ENCODE data around the gene HOXA9. TPM values are rescaled to one million over a fixed set of nuclear protein-coding genes. Genes with fewer than 3 reads are reported as not detected.

HOXA9 gene
- total RNA-seq, 4 donors from 2014 or later, result 0.54 to 0.89 TPM; not detected in 2

- peaks cover 100% of the 10 kb centered on the region for H3K27me3 ChIP-seq
- H3K4me3 ChIP-seq, result no peak overlapping the region
Observed at GRCh38 chr7:27203964-27204594, 38.7 kb upstream of the HOXA9 start.

GRCh38 chr7:27203365-27203953 is 38.1 kb upstream of the HOXA9 start:
- TF ChIP-seq EP300 (IDR thresholded peaks at IDR 0.05), result no peak
- TF ChIP-seq CTCF (IDR thresholded peaks at IDR 0.05), result no peak
- no peak for TF ChIP-seq POLR2AphosphoS5 (IDR thresholded peaks at IDR 0.05)
- no peak for TF ChIP-seq POLR2A (IDR thresholded peaks at IDR 0.05)
- no peaks in the 10 kb centered on the region for H3K9me3 ChIP-seq
- H3K27me3 ChIP-seq, result peaks cover 100% of the 10 kb centered on the region
- no peak for ATAC-seq
- H3K4me3 ChIP-seq, result no peak overlapping the region
- WGBS, 2 donors (ENCODE audit: low coverage in 1 of 2), result 12 to 22% methylated on average over 7 of the region's 10 CpGs
- H3K4me1 ChIP-seq, result peaks cover 0 to 56% (median 13%) of the 10 kb centered on the region in 3 donors
- H3K36me3 ChIP-seq, result no peaks in the 10 kb centered on the region
- H3K27ac ChIP-seq, result no peak overlapping the region

More at GRCh38 chr7:27203964-27204594, 38.7 kb upstream of the HOXA9 start:
- H3K27ac ChIP-seq, result no peak overlapping the region
- no peak for TF ChIP-seq CTCF (IDR thresholded peaks at IDR 0.05)
- no peak for TF ChIP-seq POLR2A (IDR thresholded peaks at IDR 0.05)
- TF ChIP-seq EP300 (IDR thresholded peaks at IDR 0.05), result no peak
- no peak for TF ChIP-seq POLR2AphosphoS5 (IDR thresholded peaks at IDR 0.05)
- WGBS, 2 donors (ENCODE audit: low coverage in 1 of 2), result 15 to 23% methylated on average over 4 of the region's 4 CpGs
- no peak for ATAC-seq
- no peaks in the 10 kb centered on the region for H3K36me3 ChIP-seq
- H3K9me3 ChIP-seq, result no peaks in the 10 kb centered on the region
- peaks cover 0 to 50% (median 11%) of the 10 kb centered on the region in 3 donors for H3K4me1 ChIP-seq

- H3K9me3 ChIP-seq, result no peaks in the 10 kb centered on the region
- ATAC-seq, result no peak
- no peak overlapping the region for H3K27ac ChIP-seq
- H3K27me3 ChIP-seq, result peaks cover 100% of the 10 kb centered on the region
- no peaks in the 10 kb centered on the region for H3K36me3 ChIP-seq
- TF ChIP-seq CTCF (IDR thresholded peaks at IDR 0.05) (no peak), EP300 (IDR thresholded peaks at IDR 0.05) (no peak), POLR2AphosphoS5 (IDR thresholded peaks at IDR 0.05) (no peak)
- no peak overlapping the region for H3K4me3 ChIP-seq
- peaks cover 0 to 63% (median 13%) of the 10 kb centered on the region in 3 donors for H3K4me1 ChIP-seq
- WGBS, 2 donors (ENCODE audit: low coverage in 1 of 2), result 17 to 31% methylated on average over 3 of the region's 3 CpGs
Observed at GRCh38 chr7:27202862-27203134, 37.5 kb upstream of the HOXA9 start.

- no peaks in the 10 kb centered on the region for H3K9me3 ChIP-seq
- ATAC-seq, result no peak
- H3K27ac ChIP-seq, result no peak overlapping the region
- WGBS, 2 donors (ENCODE audit: low coverage in 1 of 2), result 7 to 27% methylated on average over 3 to 10 of the region's 30 CpGs
- H3K27me3 ChIP-seq, result peaks cover 100% of the 10 kb centered on the region
- H3K4me1 ChIP-seq, result peaks cover 0 to 65% (median 13%) of the 10 kb centered on the region in 3 donors
- H3K4me3 ChIP-seq, result no peak overlapping the region
- TF ChIP-seq POLR2AphosphoS5 (IDR thresholded peaks at IDR 0.05) (no peak), CTCF (IDR thresholded peaks at IDR 0.05) (no peak), POLR2A (IDR thresholded peaks at IDR 0.05) (no peak), EP300 (IDR thresholded peaks at IDR 0.05) (no peak)
- H3K36me3 ChIP-seq, result no peaks in the 10 kb centered on the region
Observed at GRCh38 chr7:27202018-27202861, 36.9 kb upstream of the HOXA9 start.
